VCaP (cell line): ENCODE data around the gene STOX2.
"Not testable (repeated sequence)": the region's sequence is repeated elsewhere in the genome, so short reads cannot be mapped to it uniquely, and the experiment has no call there.

ENCODE experiments used
- H3K27ac ChIP-seq: fragments of 450-650 bp; 2 replicates; pipeline ENCODE4 v1.5.1; 2017
- CTCF ChIP-seq: fragments of 450-650 bp; conservative IDR thresholded peaks from 2 replicates; pipeline ENCODE4 v1.5.1; 2017; ENCODE audit warnings: mild to moderate bottlenecking, moderate library complexity

The STOX2 gene

GRCh38 chr4:183936047-183936446 lies 30.9 kb downstream of the STOX2 start:
- TF ChIP-seq CTCF: no peak

GRCh38 chr4:183936574-183937345 lies 31.7 kb downstream of the STOX2 start:
- no peak overlapping the region for H3K27ac ChIP-seq
- no peak for TF ChIP-seq CTCF

More at GRCh38 chr4:183936047-183936446, 30.9 kb downstream of the STOX2 start:
- no peak overlapping the region for H3K27ac ChIP-seq

GRCh38 chr4:183940864-183941263 lies 35.8 kb downstream of the STOX2 start:
- no peak for TF ChIP-seq CTCF
- H3K27ac ChIP-seq: no peak overlapping the region

- TF ChIP-seq CTCF: no peak
- H3K27ac ChIP-seq: no peak overlapping the region
Observed at GRCh38 chr4:183941964-183942363, 36.9 kb downstream of the STOX2 start.

- H3K27ac ChIP-seq: no peak overlapping the region
- no peak for TF ChIP-seq CTCF
Observed at GRCh38 chr4:183945741-183946140, 40.6 kb downstream of the STOX2 start.

- no peak for TF ChIP-seq CTCF
- no peak overlapping the region for H3K27ac ChIP-seq
Observed at GRCh38 chr4:183950536-183950935, 45.4 kb downstream of the STOX2 start.

GRCh38 chr4:183952652-183953051 lies 47.5 kb downstream of the STOX2 start:
- not testable (repeated sequence) for H3K27ac ChIP-seq

GRCh38 chr4:183959319-183960045 lies 54.4 kb downstream of the STOX2 start:
- peak overlapping the region; percentile 74 for H3K27ac ChIP-seq
- TF ChIP-seq CTCF: no peak
